Activated CD4-positive, CD25-positive, alpha-beta regulatory T cell treated with anti-CD3 and anti-CD28 coated beads, Interleukin-2, amount 50 U/mL, for 72 hours (primary cell): ENCODE measurements around the gene RELL1.
A peak's percentile ranks its signal among the peaks of the same experiment; 100 is the strongest.

Source experiments
- DNase-seq: peaks from one replicate; pipeline ENCODE4 v3.0.0; 2021

RELL1 gene, protein sequence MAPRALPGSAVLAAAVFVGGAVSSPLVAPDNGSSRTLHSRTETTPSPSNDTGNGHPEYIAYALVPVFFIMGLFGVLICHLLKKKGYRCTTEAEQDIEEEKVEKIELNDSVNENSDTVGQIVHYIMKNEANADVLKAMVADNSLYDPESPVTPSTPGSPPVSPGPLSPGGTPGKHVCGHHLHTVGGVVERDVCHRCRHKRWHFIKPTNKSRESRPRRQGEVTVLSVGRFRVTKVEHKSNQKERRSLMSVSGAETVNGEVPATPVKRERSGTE

DNA sequence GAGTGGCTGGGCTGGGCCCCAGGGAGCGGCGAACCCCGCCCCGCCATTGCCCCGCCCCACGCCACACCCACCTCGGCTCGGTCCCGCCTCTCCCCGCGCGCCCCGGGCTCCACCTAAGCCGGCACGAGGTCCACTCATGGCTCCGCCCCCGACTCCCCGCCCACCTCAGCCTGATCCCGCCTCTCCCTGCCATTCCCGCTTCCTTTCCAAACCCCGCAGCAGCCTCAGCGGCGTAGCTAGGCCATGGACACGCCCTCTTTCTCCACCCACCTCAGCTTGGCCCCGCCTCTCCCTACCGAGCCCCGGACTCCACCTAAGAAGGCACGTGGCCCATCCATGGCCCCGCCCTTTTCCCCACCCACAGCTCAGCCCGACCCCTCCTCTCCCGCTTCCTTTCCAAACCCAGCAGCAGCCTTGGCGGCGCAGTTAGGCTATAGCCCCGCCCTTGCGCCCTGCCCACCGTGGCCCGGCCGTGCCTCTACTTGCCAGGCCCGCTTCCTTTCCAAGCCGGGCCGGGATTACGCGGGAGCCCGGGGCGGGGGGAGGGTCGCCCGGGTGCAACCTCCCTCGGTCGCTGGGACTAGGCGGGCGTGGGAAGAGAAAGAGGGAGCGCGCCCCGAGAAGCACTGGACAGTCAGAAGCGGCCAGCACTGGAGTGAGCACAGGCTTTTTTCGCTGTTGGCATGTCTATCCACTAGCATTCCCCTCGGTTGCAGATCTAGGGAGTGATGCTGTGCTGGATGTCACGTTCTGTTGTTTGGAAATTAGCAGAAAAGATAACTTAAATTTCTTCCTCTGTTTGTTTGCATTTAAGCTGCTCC lies at the start of gene RELL1:
Gene RELL1, minus strand, starts transcription at position 4 of the 821 bp plus-strand sequence. CDS start 89 bp downstream, outside the sequence.
- peak; percentile 99 for DNase-seq

DNA sequence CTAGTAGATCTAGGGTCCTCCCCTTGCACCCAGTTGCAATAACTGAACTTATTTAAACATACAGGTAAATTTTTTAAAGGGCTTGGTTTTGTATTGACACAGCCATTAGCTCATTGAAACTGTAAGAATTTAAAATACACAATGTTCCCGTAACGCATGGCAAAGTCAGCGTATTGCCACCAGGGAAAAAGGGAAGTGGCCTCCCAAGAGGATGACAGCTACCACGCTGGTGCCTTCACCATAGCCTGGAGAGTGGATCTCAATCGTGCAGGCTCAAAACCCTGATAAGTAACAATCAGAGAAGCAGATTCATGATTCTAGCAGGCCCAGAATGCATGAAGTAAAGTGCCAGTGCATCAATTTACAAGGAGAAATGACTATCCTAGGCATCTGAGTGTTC lies 49.4 kb upstream of the RELL1 start:
- DNase-seq: no peak

DNA sequence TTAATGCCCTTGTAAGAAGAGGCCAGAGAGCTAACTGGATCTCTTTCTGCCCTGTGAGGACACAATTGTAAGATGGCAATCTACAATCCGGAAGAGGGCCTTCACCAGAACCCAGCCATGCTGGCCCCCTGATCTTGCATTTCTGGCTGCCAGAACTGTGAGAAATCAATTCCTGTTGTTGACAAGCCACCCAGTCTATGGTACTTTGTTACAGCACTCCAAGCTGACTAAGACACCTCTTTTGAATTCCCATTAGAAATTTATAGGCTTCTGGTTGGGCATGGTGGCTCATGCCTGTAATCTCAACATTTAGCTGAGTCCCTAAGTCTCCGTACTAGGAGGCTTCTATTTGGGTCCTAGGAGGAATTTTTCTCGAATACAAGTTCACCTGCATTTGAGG lies 48.8 kb upstream of the RELL1 start:
- no peak for DNase-seq

DNA sequence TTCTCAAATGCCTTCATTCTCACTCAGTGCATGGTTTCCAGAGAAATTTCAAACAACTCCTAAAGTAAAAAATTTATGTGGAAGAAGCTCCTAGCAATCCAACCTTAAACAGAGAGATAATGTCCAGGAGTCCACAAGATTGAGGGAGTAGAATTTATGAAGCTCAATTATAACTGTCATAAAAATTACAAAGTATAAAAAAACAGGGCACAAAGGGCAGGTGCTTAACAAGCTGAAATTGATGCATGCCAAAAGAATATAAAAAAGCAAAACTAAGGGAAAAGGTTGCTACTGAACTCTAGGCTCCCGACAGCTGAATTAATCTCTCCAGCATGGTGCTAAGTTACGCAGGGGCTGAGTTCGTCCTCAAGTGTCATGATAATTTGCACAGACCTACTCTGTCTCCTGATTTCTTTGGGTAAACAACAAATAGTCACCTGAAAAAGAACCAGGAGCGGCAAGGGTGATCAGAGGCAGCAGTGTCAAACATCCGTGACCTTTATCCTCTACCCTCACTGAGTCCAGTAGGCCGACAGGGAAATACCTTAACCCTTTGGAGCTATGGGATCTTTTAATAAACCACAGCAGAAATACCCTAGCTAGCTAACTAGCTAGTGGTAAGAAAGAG lies 47.2 kb upstream of the RELL1 start:
- DNase-seq: no peak

DNA sequence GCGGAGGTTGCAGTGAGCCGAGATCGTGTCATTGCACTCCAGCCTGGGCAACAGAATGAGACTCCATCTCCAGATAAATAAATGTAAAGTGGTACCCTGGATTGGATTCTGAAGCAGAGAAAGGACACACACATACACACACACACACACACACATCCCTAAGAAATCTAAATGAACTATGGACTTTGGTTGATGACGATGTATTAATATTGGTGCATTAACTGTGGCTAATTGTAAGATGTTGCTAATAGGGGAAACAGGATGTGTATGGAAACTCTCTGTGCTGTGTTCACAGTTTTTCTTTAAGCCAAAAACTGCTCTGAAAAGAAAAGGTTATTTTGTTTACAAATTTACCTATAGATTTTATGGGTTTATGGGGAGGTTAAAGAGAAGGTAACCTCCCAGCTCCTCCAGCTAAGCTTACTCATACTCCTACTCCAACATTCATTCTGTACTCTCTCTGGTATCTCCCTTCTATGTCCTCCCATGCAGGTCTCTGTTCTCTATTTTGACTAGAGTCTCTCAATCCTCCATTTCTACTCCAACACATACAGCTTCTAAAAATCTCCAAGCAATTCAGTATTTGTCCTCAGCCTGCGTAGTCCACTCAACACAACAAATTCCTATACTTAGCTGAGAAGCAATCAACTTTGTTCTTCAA lies 46.5 kb upstream of the RELL1 start:
- DNase-seq: no peak

DNA sequence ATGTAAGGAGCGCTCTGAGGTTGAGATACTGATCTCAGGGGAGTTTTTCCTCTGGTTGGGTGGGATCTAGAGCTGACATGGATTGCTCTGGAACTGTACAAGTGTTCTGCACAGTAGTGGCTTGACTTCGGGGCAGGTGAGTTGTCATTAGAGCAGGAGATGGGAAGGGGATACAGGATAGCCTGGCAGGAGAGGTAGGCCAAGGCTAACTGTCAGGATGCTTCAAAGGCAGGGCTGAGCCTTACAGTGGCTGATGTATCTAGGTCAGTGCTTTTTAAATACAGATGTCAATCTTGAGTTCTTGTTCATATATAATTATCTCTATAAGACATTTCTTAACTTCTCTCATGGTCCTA lies 43.5 kb upstream of the RELL1 start:
- DNase-seq: no peak

DNA sequence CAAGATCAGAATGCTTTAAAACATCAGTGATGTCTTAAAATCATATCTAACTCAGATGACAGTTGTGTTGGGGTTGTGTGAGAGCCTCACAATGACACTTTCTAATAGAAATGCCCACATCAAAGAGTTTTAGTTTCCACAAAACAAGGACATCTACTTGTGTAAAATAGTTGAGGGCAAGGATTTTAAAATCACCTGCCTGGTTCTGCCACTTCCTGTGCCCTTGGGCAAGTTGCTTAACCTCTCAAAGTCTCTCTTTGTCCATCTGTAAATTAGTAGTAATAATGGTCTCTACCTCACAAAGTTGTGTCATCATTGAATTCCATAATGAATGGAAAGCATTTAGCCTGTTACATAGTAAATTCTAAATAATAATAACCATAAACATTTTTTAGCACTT lies 41.9 kb upstream of the RELL1 start:
- no peak for DNase-seq

DNA sequence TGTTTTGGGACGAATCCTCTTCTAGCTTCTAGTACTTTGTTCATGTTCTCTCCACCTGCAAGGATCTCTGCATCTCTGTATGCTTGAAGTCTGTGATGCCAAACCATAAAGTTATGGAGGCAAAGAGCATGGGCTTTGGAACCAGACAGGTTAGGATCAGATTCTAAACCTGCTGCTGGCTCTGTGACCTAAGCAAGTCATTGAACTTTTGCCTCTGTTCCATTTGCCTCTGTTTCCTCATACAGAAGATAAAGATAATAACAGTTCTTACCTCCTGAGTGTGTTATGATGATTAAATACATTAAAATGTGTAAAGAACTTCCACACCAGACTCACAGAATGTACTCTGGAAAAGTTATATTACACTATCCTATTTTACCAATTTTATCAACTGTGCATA lies 41.5 kb upstream of the RELL1 start:
- DNase-seq: no peak

DNA sequence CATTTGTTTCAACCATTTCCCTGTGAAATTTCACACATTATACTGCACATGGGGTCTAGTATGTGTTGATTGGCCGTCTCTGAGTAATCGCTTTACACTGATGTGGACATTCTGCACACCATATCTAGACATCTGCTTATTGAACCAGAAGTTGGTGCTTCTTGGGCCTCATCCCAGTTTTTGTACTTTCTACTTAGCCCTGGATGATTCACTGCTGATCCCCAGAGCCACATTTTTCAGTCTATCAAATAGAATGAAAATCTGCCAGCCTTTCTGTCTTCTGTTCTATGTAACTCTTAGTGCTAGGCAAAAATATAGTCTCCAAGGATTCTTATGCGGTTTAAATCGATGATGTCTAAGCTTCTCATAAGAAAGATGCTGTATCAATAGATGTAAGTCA lies 40.5 kb upstream of the RELL1 start:
- DNase-seq: no peak

DNA sequence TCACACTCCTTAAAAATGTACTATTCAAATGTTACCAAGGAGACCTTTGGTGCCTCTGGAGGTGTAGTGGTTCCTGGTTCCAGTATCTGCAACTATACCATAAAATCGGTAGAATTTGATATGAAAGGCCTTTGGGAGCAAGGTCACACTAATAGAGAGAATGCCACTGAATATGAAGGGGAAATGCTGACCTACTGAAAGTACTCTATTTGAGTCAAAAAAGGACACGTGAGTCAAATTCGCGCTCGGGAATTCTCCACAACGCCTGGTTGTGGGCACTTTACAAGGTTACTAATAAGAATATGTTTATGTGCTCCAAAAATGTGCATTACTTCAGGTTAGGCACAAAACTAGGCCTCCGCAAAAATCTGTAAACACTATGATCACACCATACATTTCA lies 39.5 kb upstream of the RELL1 start:
- no peak for DNase-seq

DNA sequence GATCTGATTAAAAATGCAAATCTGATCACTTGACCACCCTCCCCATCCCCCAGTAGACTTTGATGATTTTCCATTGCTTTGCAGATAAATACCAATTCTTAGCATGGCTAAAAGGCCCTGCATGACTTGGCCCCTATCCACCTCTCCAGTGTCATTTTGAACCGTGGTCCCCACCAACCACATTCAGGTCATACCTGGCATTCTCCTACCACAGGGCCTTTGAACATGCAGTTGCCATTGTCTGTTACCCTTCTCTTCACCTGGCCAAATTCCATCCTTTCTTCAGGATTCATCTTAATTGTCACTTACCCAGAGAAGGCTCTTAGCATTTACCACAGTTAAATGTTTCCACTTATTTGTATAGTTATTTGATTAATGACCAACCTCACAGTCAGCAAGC lies 36.9 kb upstream of the RELL1 start:
- DNase-seq: no peak

DNA sequence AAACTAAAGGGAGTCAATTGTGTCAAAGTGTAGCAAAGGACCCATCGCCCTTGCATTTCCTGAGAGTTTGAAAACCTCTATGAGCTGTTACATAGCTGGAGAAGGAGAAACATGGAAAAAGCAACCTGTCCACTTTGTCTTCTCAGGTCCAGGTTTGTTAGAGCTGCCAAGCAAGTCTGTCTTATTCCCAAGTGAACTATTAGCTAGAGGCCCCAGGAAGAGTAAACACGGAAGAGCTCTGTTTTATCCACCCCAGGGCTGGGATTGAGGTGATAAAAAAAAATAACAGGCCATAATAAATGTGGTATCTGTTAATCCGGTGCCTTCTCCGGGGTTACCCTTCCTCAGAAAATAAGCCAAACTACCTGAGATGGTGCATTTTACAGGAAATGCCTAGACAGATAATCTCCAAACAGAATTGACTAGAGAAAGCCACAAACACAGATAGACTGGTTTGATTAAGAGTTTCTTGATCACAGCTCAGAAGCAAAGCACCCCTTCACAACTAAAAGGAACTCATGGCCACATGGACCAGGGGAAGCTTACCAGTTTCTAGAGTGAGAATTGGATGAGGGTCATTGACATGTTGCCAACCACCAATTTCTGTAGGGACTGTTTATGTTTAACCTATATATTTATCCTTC lies 35.9 kb upstream of the RELL1 start:
- DNase-seq: no peak

DNA sequence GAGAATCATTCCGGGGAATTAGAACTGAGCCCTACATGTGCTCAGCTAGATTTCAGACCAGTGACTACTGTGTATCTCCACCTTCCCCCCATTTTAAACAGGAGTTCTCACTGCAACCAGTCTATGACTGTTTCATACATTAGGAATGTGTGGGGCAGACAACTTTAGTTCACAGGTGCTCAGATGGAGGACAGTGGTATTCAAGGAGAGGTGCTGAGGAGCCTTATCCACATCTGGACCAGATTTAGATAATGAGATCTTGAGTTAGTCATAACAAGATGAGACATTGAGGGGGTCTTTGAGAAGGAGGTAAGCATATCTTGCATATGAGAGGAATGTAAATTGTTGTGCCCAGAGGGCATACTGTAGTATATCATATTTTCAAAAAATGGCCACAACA lies 32.8 kb upstream of the RELL1 start:
- no peak for DNase-seq

DNA sequence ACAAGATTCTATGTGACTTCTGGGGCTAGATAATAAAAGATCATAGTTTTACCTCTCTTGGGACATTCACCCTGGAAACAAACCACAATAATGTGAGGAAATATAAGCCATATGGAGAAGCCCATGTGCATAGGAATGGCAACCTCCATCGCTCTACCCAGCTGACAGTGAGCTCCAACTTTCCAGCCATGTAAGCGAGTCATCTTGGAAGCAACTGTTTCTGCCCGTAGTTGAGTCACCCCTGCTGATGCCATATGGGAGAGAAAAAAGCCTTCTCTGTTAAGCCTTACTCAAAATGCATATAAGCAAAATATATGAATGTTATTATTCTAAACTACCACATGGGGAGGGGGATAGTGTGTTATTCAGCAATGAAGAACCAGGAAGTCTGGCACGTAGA lies 31.4 kb upstream of the RELL1 start:
- no peak for DNase-seq

DNA sequence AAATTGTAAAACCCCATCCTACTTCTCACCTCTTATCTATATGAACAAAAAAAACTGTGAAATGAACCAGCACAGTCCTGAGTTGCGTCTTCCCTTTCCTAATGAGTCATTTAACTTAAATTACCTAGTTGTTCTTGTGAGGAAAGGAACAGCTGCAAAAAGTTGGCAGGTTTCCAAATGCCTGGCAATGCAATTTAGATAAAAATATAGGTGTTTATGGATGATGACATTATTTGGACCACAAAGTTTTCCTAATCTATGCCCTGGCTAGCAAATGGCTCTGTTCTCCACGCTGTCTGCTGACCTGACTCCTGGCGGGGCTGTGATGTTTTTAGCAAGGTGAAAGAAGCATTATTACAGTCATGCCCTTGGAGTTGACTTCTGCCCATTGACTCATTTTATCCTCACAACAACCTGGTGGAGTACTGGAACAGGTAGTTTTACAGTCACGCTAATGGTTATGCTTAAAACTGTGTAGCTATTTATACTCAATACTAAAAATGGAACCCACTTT lies 29.8 kb upstream of the RELL1 start:
- DNase-seq: no peak

DNA sequence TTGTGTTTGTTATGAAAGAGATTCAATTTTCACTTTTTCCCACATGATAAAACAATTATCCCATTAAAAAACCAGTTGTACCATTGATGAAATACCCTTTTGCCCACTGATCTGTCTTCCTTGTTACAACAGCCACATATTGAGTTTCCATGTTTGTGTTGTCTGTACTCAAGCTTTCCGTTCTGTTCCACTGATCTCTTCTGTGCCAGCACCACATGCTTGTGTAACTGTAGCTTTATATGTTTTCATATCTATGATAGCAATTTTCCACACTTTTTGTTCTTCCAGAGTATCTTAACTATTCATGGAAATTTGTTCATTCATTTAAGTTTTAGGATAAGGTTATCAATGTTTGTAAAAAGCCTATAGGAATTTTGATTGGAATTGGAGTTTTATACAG lies 24.3 kb upstream of the RELL1 start:
- DNase-seq: no peak

DNA sequence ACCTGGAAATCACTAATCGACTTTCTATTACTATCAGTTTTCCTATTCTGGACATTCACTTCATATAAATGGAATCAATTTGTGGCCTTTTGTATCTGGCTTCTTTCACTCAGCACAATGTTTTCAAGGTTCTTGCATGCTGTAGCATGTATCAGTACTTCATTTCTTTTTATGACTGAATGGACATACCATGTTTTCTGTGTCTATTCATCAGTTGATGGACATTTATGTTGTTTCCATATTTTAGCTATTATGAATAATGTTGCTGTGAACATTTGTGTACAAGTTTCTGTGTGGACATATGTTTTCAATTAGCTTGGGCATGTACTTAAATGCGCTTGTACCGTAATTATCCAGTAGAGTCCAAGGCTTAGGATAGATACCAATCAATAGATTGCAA lies 19.9 kb upstream of the RELL1 start:
- DNase-seq: no peak

DNA sequence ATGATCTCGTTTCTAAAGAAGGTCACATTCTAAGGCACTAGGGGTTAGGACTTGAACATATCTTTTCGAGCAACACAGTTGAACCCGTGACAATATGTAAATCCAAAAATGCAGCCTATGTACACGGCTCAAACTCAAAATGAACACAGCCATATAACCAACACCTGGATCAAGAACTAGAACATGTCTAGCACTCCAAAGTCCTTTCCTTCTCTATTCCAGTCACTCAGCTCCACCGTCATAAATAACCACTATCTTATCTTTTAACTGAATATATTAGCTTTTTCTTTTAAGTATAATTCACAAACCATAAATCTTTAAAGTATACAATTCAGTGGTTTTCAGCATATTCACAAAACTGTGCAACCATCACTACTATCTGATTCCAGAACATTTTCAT lies 19.4 kb upstream of the RELL1 start:
- DNase-seq: no peak

DNA sequence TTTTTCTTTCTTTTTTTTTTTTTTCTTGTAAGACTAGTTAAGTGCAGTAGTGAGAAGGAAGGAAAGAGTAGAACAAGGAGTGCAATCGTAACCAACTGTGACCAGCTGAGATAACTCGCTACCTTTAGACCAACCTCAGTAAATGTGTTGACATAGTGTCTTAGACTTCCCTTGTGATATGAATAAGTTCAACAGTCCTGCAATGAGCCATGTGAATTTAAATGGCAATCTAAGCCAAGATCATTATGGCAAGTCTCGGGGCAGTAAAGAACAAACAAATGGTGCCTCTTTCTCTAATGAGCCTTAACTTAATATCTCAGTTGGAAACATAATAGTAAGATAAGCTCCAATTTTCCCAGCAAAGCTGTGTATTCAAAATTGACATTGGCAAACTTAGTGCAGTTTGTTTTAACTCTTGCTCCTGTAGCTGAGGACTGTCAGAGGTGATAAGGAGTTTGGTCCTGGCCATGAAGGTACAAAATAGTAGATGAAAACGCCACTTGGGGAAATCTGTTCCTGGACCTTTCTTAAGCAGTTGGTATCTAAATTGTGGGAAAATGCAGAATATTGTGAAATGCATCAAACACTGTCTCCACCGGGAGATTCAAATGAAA lies 13.8 kb upstream of the RELL1 start:
- DNase-seq: no peak

DNA sequence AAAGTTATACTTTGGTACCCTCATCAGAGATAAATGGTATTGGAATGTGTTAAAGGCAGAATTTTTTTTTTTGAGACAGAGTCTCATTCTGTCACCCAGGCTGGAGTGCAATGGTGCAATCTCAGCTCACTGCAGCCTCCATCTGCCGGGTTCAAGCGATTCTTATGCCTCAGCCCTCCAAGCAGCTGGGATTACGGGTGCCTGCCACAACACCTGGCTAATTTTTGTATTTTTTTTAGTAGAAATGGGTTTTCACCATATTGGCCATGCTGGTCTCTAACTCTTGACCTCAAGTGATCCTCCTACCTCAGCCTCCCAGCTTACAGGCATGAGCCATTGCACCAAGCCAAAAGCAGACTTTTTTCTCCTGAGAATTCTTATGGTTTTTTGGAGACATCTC lies 11.4 kb upstream of the RELL1 start:
- no peak for DNase-seq

DNA sequence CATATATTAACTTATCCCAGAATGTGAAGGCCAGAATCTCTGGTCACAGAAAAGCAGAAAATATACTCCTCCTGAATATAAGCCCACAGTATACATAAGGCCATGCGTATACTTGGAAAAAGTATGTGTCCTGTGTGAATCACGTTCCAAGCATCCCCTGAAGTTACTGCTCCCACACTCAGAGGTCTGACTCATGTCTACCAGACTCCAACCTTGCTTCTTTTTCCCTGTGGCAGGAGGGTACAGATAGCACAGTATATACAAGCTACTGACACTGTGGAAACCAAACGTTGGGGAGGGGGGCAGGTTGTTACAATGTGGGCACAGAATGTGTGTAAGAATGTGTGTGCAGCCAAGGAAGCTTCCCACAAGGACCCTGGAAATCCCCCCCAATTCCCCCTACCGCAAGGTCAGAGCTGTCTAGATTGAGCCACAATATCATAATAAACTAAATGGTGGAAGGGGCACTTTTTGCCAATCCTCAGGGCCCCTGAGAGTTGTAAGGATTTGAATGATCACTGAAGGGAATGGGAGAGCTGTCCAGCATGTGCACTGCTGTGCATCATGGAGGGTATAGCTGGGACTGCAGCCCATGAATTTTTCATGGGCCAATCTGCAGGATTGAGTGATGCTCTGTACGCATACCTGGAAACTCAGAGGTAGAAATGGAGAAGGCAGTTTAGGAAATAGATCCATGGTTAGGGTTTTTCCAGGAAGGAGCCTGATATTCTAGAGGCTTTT lies 7.4 kb upstream of the RELL1 start:
- no peak for DNase-seq

DNA sequence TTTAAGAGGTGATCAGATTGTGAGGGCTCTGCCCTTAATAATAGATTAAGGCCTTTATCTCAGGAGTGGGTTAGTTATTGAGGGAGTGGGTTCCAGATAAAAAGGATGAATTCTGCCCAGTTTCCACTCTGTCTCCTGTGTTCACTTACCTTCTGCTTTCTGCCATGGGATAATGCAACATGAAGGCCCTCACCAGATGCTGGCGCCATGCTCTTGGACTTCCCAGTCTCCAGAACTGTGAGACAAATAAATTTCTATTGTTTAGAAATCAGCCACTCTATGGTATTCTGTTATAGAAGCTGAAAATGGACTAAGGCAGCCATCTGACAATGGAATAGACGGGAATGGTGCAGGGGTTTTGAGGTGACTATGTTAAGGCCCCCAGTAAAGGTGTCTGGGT lies 6.9 kb upstream of the RELL1 start:
- DNase-seq: no peak
